IMR-90 (cell line): ENCODE data around the gene PHKG2. TPM values are rescaled to one million over a fixed set of nuclear protein-coding genes. Genes with fewer than 3 reads are reported as not detected.

ENCODE experiments used
- ATAC-seq: fragments of 200-7000 bp; cut with Tn5 transposase; 2 replicates; pipeline ENCODE4 v1.9.1; 2020; ENCODE audit warnings: low read depth, mild to moderate bottlenecking, moderate library complexity
- BruUV-seq: library from RNA; stranded (reverse); fragments of 400-500 nt; replicated peaks from 2 replicates; lab custom pipeline; 2021; lab: Mats Ljungman, UMichigan
- CTCF ChIA-PET: fragments of 300-600 bp; formaldehyde crosslinking; extraction: SDS; loops from one replicate; lab custom pipeline; 2021; ENCODE audit warnings: antibody characterized with exemption; lab: Yijun Ruan, JAX
- POLR2A ChIA-PET: fragments of 300-600 bp; sonication (Branson Sonifier 250); formaldehyde crosslinking; loops from one replicate; lab custom pipeline; 2022; ENCODE audit warnings: antibody characterized with exemption; ENCODE audit not compliant: unreplicated experiment; lab: Charles Lee
- DNase-seq: peaks from one replicate; pipeline ENCODE4 v3.0.0; 2013
- H2AFZ ChIP-seq: replicated peaks from 2 replicates; pipeline ENCODE3; 2013; ENCODE audit warnings: low read length, mild to moderate bottlenecking; ENCODE audit not compliant: poor library complexity
- H2AK5ac ChIP-seq: 2 replicates; pipeline ENCODE4 v1.6.1; 2013; ENCODE audit warnings: low read depth, low read length, inconsistent platforms
- H2AK9ac ChIP-seq: replicated peaks from 2 replicates; pipeline ENCODE3; 2013; ENCODE audit warnings: mild to moderate bottlenecking, low read depth, low read length, moderate library complexity; ENCODE audit not compliant: poor library complexity
- H2BK120ac ChIP-seq: 2 replicates; pipeline ENCODE4 v1.6.1; 2013; ENCODE audit warnings: low read depth, low read length, inconsistent platforms
- H2BK15ac ChIP-seq: 3 replicates; pipeline ENCODE4 v1.6.1; 2013; ENCODE audit warnings: low read depth, low read length, inconsistent platforms
- H2BK20ac ChIP-seq: 2 replicates; pipeline ENCODE4 v1.6.1; 2013; ENCODE audit warnings: low read depth, mild to moderate bottlenecking, inconsistent platforms, low read length, moderate library complexity
- H2BK5ac ChIP-seq: 2 replicates; pipeline ENCODE4 v1.6.1; 2013; ENCODE audit warnings: mild to moderate bottlenecking, low read depth, low read length, inconsistent platforms; ENCODE audit not compliant: poor library complexity, severe bottlenecking
- H3K14ac ChIP-seq: replicated peaks from 2 replicates; pipeline ENCODE4 v1.6.1; 2013; ENCODE audit warnings: low read depth, low read length, inconsistent platforms
- H3K18ac ChIP-seq: 2 replicates; pipeline ENCODE4 v1.6.1; 2013; ENCODE audit warnings: low read depth, low read length, control low read depth
- H3K23ac ChIP-seq: 2 replicates; pipeline ENCODE4 v1.6.1; 2013; ENCODE audit warnings: low read depth, low read length, inconsistent platforms
- H3K27ac ChIP-seq: 2 replicates; pipeline ENCODE4 v1.5.1; 2013; ENCODE audit warnings: mild to moderate bottlenecking, control low read depth, low read length; ENCODE audit not compliant: insufficient read depth
- H3K27me3 ChIP-seq: 2 replicates; pipeline ENCODE4 v1.6.1; 2013; ENCODE audit warnings: low read length; ENCODE audit not compliant: control insufficient read depth, insufficient read depth
- H3K36me3 ChIP-seq: 2 replicates; pipeline ENCODE4 v1.6.1; 2013; ENCODE audit warnings: low read length, mixed read lengths; ENCODE audit not compliant: control insufficient read depth, insufficient read depth
- H3K4ac ChIP-seq: 2 replicates; pipeline ENCODE4 v1.6.1; 2013; ENCODE audit warnings: low read depth, low read length, inconsistent platforms
- H3K4me1 ChIP-seq: 2 replicates; pipeline ENCODE4 v1.6.1; 2013; ENCODE audit warnings: low read length, mixed read lengths; ENCODE audit not compliant: control insufficient read depth, insufficient read depth
- H3K4me2 ChIP-seq: 2 replicates; pipeline ENCODE4 v1.6.1; 2013; ENCODE audit warnings: low read depth, mild to moderate bottlenecking, control low read depth, low read length, moderate library complexity
- H3K4me3 ChIP-seq: 2 replicates; pipeline ENCODE4 v1.5.1; 2013; ENCODE audit warnings: low read depth, mild to moderate bottlenecking, control low read depth, low read length, moderate library complexity; ENCODE audit not compliant: insufficient read depth
- H3K56ac ChIP-seq: 2 replicates; pipeline ENCODE4 v1.6.1; 2013; ENCODE audit warnings: low read length, inconsistent platforms; ENCODE audit not compliant: insufficient read depth; ENCODE audit errors: extremely low read depth
- H3K79me1 ChIP-seq, 2 experiments: 2 replicates each; pipeline ENCODE4 v1.6.1; 2013; ENCODE audit warnings: low read length in 2 of 2, inconsistent platforms in 1 of 2, low read depth in 1 of 2
- H3K9ac ChIP-seq: 2 replicates; pipeline ENCODE4 v1.6.1; 2013; ENCODE audit warnings: low read depth, low read length, control low read depth
- H3K9me1 ChIP-seq: 2 replicates; pipeline ENCODE4 v1.6.1; 2013; ENCODE audit warnings: low read length, inconsistent platforms; ENCODE audit not compliant: insufficient read depth
- H3K9me3 ChIP-seq: 2 replicates; pipeline ENCODE4 v1.6.1; 2013; ENCODE audit warnings: low read length; ENCODE audit not compliant: control insufficient read depth, insufficient read depth
- H4K20me1 ChIP-seq: 2 replicates; pipeline ENCODE4 v1.6.1; 2013; ENCODE audit warnings: low read length, inconsistent platforms; ENCODE audit not compliant: insufficient read depth
- H4K5ac ChIP-seq: 2 replicates; pipeline ENCODE4 v1.6.1; 2013; ENCODE audit warnings: mild to moderate bottlenecking, low read depth, low read length, control low read depth
- H4K8ac ChIP-seq, 2 experiments: 2 replicates each; pipeline ENCODE4 v1.6.1; 2013; ENCODE audit warnings: low read depth in 2 of 2, low read length in 2 of 2, control low read depth in 1 of 2, inconsistent platforms in 1 of 2
- H4K91ac ChIP-seq: 2 replicates; pipeline ENCODE4 v1.6.1; 2013; ENCODE audit warnings: low read depth, low read length, inconsistent platforms; ENCODE audit not compliant: insufficient read depth
- BHLHE40 ChIP-seq: fragments of 150-350 bp; IDR thresholded peaks from 2 replicates; pipeline ENCODE4 v1.6.1; 2016; ENCODE audit warnings: mild to moderate bottlenecking, low read depth, low read length
- CHD1 ChIP-seq: IDR thresholded peaks from 2 replicates; pipeline ENCODE4 v1.6.1; 2012; ENCODE audit warnings: low read depth, low read length, improper control_type of control experiment
- FOS ChIP-seq: fragments of 150-350 bp; IDR thresholded peaks from 2 replicates; pipeline ENCODE4 v1.6.1; 2016; ENCODE audit warnings: low read depth, low read length
- MAFK ChIP-seq: IDR thresholded peaks from 2 replicates; pipeline ENCODE4 v1.6.1; 2012; ENCODE audit warnings: low read depth, low read length, improper control_type of control experiment
- MAZ ChIP-seq: IDR thresholded peaks from 2 replicates; pipeline ENCODE4 v1.6.1; 2012; ENCODE audit warnings: low read depth, mild to moderate bottlenecking, low read length, improper control_type of control experiment, moderate library complexity, borderline replicate concordance
- NFE2L2 ChIP-seq: fragments of 150-350 bp; IDR thresholded peaks from 2 replicates; pipeline ENCODE4 v1.6.1; 2016; ENCODE audit warnings: low read depth, mild to moderate bottlenecking, low read length
- POLR2A ChIP-seq: IDR thresholded peaks from 2 replicates; pipeline ENCODE4 v1.6.1; 2012; ENCODE audit warnings: mild to moderate bottlenecking, low read depth, low read length
- RCOR1 ChIP-seq: IDR thresholded peaks from 2 replicates; pipeline ENCODE4 v1.6.1; 2012; ENCODE audit warnings: mild to moderate bottlenecking, low read length, improper control_type of control experiment; ENCODE audit not compliant: insufficient replicate concordance
- RFX5 ChIP-seq: IDR thresholded peaks from 2 replicates; pipeline ENCODE4 v1.8.0; 2012; ENCODE audit warnings: low read depth, mild to moderate bottlenecking, low read length, moderate library complexity
- SMC3 ChIP-seq: fragments of 150-350 bp; IDR thresholded peaks from 2 replicates; pipeline ENCODE4 v1.6.1; 2016; ENCODE audit warnings: low read depth, mild to moderate bottlenecking, antibody characterized with exemption, low read length, moderate library complexity
- WGBS, 2 experiments: methylation state at CpG; one replicate each; pipeline versions ENCODE4 v1.1.5 to v1.1.7; 2013; ENCODE audit warnings: missing lambda C conversion rate in 2 of 2; ENCODE audit not compliant: insufficient read length in 1 of 2; ENCODE audit errors: extremely low coverage in 2 of 2; 5-methylcytosine and 5-hydroxymethylcytosine counted together
- dilution Hi-C: fragments of 300-500 bp; cut with HindIII; formaldehyde crosslinking; loops from one replicate; pipeline ENCODE4 v1.14.3; 2018; ENCODE audit warnings: low sequenced_read_pairs; ENCODE audit not compliant: unreplicated experiment
- in situ Hi-C: fragments of 300-500 bp; cut with MboI; formaldehyde crosslinking; loops from 3 replicates; pipeline ENCODE4 v1.14.3; 2019; ENCODE audit warnings: low sequenced_read_pairs, inconsistent platforms, mixed read lengths
- intact Hi-C: fragments of 100-400 bp; cut with micrococcal nuclease; formaldehyde crosslinking; loops from 2 replicates; pipeline ENCODE4 v1.10.0; 2022
- polyA plus RNA-seq, 3 experiments: library from polyadenylated mRNA; depleted of rRNA; stranded (reverse); fragments of >200 nt; gene quantifications; 2 replicates each; pipeline ENCODE4 v1.2.3, GENCODE V29; 2012; ENCODE audit warnings: low replicate concordance in 1 of 3
- total RNA-seq: library from RNA; depleted of rRNA; stranded (reverse); fragments of >200 nt; gene quantifications from 2 replicates; pipeline ENCODE4 v1.2.3, GENCODE V29; 2012
- TF ChIP-seq, protein P1 (sequence below): conservative IDR thresholded peaks from 2 replicates; pipeline ENCODE4 v1.5.1; 2012; ENCODE audit warnings: mild to moderate bottlenecking, low read depth, low read length, improper control_type of control experiment
- TF ChIP-seq, protein P2 (sequence below): fragments of 150-350 bp; IDR thresholded peaks from 2 replicates; pipeline ENCODE4 v1.6.1; 2016; ENCODE audit warnings: low read depth, mild to moderate bottlenecking, low read length, moderate library complexity, borderline replicate concordance

The PHKG2 gene
- total and polyA plus RNA-seq, 2 of the 4 experiments (the other 2 are of a cell fraction): 26.0 to 38.9 TPM

DNA sequence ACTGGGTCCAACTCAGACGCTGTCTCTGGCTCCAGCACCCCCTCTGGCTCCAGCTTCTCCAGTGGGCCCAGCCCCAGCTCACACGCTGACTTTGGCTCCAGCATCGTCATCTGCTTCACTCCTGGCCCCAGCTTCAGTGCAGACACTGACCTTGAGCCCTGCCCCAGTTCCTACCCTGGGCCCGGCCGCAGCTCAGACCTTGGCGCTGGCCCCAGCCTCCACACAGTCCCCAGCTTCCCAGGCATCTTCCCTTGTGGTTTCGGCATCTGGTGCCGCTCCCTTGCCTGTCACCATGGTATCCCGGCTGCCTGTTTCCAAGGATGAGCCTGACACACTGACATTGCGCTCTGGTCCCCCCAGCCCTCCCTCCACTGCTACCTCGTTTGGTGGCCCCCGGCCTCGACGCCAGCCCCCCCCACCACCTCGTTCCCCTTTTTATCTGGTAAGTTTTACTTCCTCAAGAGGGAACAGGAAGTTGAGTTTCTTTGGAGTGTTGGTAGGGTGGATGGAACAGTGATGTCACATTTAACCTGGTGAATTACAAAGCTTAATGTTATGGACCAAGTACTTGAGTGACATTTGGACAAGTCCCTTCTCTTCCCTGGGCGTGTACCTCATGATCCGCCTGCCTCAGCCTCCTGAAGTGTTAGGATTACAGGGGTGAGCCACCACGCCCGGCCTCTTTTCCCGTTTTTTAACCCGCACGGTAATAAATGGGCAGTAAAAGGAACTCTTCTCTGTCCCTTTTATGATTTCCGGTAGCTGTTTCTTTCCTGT is 23.4 kb upstream of the PHKG2 start:
- intact Hi-C loops (no loop called here), in situ Hi-C loops (no loop called here), dilution Hi-C loops (no loop called here)
- no peak overlapping the region for H2AFZ ChIP-seq
- H3K36me3 ChIP-seq: peaks cover 70% of the 10 kb centered on the region
- H3K9me3 ChIP-seq: no peaks in the 10 kb centered on the region
- H3K4me3 ChIP-seq: no peak overlapping the region
- no peaks in the 10 kb centered on the region for H3K9me1 ChIP-seq
- H3K14ac ChIP-seq: no peak overlapping the region
- no peak overlapping the region for H3K56ac ChIP-seq
- no peak overlapping the region for H3K4me2 ChIP-seq
- no peak overlapping the region for H4K91ac ChIP-seq
- peaks cover 11% of the 10 kb centered on the region for H4K20me1 ChIP-seq
- H2AK5ac ChIP-seq: no peak overlapping the region
- H2BK20ac ChIP-seq: no peak overlapping the region
- no peak overlapping the region for H3K9ac ChIP-seq
- H3K27me3 ChIP-seq: no peaks in the 10 kb centered on the region
- no peak overlapping the region for H2BK120ac ChIP-seq
- TF ChIP-seq POLR2A: no peak
- TF ChIP-seq RFX5: no peak
- no peak for TF ChIP-seq BHLHE40
- TF ChIP-seq MAZ: no peak
- no peak for TF ChIP-seq RCOR1
- TF ChIP-seq, protein P1, sequence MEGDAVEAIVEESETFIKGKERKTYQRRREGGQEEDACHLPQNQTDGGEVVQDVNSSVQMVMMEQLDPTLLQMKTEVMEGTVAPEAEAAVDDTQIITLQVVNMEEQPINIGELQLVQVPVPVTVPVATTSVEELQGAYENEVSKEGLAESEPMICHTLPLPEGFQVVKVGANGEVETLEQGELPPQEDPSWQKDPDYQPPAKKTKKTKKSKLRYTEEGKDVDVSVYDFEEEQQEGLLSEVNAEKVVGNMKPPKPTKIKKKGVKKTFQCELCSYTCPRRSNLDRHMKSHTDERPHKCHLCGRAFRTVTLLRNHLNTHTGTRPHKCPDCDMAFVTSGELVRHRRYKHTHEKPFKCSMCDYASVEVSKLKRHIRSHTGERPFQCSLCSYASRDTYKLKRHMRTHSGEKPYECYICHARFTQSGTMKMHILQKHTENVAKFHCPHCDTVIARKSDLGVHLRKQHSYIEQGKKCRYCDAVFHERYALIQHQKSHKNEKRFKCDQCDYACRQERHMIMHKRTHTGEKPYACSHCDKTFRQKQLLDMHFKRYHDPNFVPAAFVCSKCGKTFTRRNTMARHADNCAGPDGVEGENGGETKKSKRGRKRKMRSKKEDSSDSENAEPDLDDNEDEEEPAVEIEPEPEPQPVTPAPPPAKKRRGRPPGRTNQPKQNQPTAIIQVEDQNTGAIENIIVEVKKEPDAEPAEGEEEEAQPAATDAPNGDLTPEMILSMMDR: no peak
- no peak for TF ChIP-seq FOS
- TF ChIP-seq CHD1: no peak
- TF ChIP-seq, protein P2, sequence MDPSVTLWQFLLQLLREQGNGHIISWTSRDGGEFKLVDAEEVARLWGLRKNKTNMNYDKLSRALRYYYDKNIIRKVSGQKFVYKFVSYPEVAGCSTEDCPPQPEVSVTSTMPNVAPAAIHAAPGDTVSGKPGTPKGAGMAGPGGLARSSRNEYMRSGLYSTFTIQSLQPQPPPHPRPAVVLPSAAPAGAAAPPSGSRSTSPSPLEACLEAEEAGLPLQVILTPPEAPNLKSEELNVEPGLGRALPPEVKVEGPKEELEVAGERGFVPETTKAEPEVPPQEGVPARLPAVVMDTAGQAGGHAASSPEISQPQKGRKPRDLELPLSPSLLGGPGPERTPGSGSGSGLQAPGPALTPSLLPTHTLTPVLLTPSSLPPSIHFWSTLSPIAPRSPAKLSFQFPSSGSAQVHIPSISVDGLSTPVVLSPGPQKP: no peak
- no peak for TF ChIP-seq NFE2L2
- TF ChIP-seq SMC3: no peak
- no peak for TF ChIP-seq MAFK
- no peak overlapping the region for H2AK9ac ChIP-seq
- no peaks in the 10 kb centered on the region for H3K4me1 ChIP-seq
- H4K5ac ChIP-seq: no peak overlapping the region
- no peak overlapping the region for H3K4ac ChIP-seq
- WGBS, 2 experiments: 97% methylated on average over 9 of the region's 23 CpGs; no CpG with 5 or more reads in 1 of the 2 experiments
- BruUV-seq: no TSS peak
- CTCF ChIA-PET: interaction anchor here (0.6 kb wide), 1 partner anchor 52 kb away, joined by 3 read pairs; no protein-coding TSS in a partner anchor
- no peak for DNase-seq
- no peak overlapping the region for H2BK5ac ChIP-seq
- POLR2A ChIA-PET: no interaction called here
- H3K23ac ChIP-seq: no peak overlapping the region
- H2BK15ac ChIP-seq: no peak overlapping the region
- no peak overlapping the region for H3K18ac ChIP-seq
- H4K8ac ChIP-seq: no peak overlapping the region
- H3K79me1 ChIP-seq: peaks cover 28 to 45% of the 10 kb centered on the region in 2 experiments
- no peak; the same call in 1 of the 2 replicates for ATAC-seq
- H3K27ac ChIP-seq: no peak overlapping the region
